CD14-positive monocyte (primary cell): ENCODE measurements around the gene PAPSS2. TPM values are rescaled to one million over a fixed set of nuclear protein-coding genes. Genes with fewer than 3 reads are reported as not detected.
"Not testable (repeated sequence)": the region's sequence is repeated elsewhere in the genome, so short reads cannot be mapped to it uniquely, and the experiment has no call there.

Experiments used
- DNase-seq, 3 donors: peaks; one replicate each; pipeline ENCODE4 v3.0.0-alpha.2; 2011 to 2022
- H2AFZ ChIP-seq: 2 replicates; pipeline ENCODE4 v1.6.0; 2012; ENCODE audit warnings: mild to moderate bottlenecking, low read depth, low read length, inconsistent platforms; ENCODE audit not compliant: insufficient read depth, poor library complexity, severe bottlenecking
- H3K27ac ChIP-seq, 2 donors: 1 replicate in 1 of 2; 2 replicates in 1 of 2; pipeline ENCODE4 v1.5.1; 2012 to 2013; ENCODE audit warnings: low read length in 2 of 2, control low read depth in 1 of 2, inconsistent platforms in 1 of 2, low read depth in 1 of 2, mild to moderate bottlenecking in 1 of 2
- H3K27me3 ChIP-seq, 2 donors: one replicate each; pipeline versions ENCODE4 v1.6.0 to v1.6.1; 2011 to 2013; ENCODE audit warnings: low read length in 2 of 2; ENCODE audit not compliant: control insufficient read depth in 2 of 2, insufficient read depth in 2 of 2
- H3K36me3 ChIP-seq, 2 donors: replicated peaks in 1 of 2; 1 replicate in 1 of 2; 2 replicates in 1 of 2; pipeline versions ENCODE4 v1.5.1 to v1.6.1; 2012 to 2013; ENCODE audit warnings: low read length in 2 of 2, control low read depth in 1 of 2, inconsistent platforms in 1 of 2, mild to moderate bottlenecking in 1 of 2; ENCODE audit not compliant: insufficient read depth in 2 of 2, control insufficient read depth in 1 of 2
- H3K4me1 ChIP-seq, 2 donors: 1 replicate in 1 of 2; 2 replicates in 1 of 2; pipeline versions ENCODE4 v1.5.1 to v1.6.1; 2012 to 2013; ENCODE audit warnings: low read length in 2 of 2, control low read depth in 1 of 2, inconsistent platforms in 1 of 2, mild to moderate bottlenecking in 1 of 2, moderate library complexity in 1 of 2; ENCODE audit not compliant: insufficient read depth in 2 of 2, control insufficient read depth in 1 of 2
- H3K4me2 ChIP-seq: replicated peaks from 2 replicates; pipeline ENCODE3; 2012; ENCODE audit warnings: low read length, moderate library complexity, mild to moderate bottlenecking; ENCODE audit not compliant: poor library complexity, severe bottlenecking; ENCODE audit errors: extremely low read depth
- H3K4me3 ChIP-seq, 3 experiments: fragments of 200-600 bp in 1 of 3; sonication (generic) in 1 of 3; replicated peaks in 1 of 3; 1 replicate in 2 of 3; 2 replicates in 1 of 3; pipeline ENCODE4 v1.5.1; 2011 to 2013; ENCODE audit warnings: low read length in 3 of 3, mild to moderate bottlenecking in 3 of 3, control low read depth in 2 of 3, low read depth in 2 of 3, inconsistent platforms in 1 of 3, moderate library complexity in 1 of 3
- H3K79me2 ChIP-seq: 2 replicates; pipeline ENCODE4 v1.6.0; 2012; ENCODE audit warnings: mild to moderate bottlenecking, control low read depth, inconsistent platforms, low read length, moderate library complexity; ENCODE audit not compliant: insufficient read depth
- H3K9ac ChIP-seq: 2 replicates; pipeline ENCODE4 v1.6.0; 2017; ENCODE audit warnings: low read length, mild to moderate bottlenecking; ENCODE audit not compliant: insufficient read depth, poor library complexity, severe bottlenecking
- H3K9me3 ChIP-seq, 2 donors: replicated peaks in 1 of 2; 1 replicate in 1 of 2; 2 replicates in 1 of 2; pipeline versions ENCODE4 v1.5.1 to v1.6.1; 2012 to 2013; ENCODE audit warnings: low read length in 2 of 2, control low read depth in 1 of 2; ENCODE audit not compliant: control insufficient read depth in 1 of 2, insufficient read depth in 1 of 2
- H4K20me1 ChIP-seq: 2 replicates; pipeline ENCODE4 v1.6.0; 2012; ENCODE audit warnings: mild to moderate bottlenecking, low read length, control low read depth, moderate library complexity; ENCODE audit not compliant: insufficient read depth
- H3K27ac Mint-ChIP-seq, 7 donors: one replicate each; pipeline ENCODE4 v1.8.0; 2020; ENCODE audit warnings: mild to moderate bottlenecking in 7 of 7, mixed read lengths in 7 of 7, moderate library complexity in 6 of 7, inconsistent platforms in 2 of 7
- H3K27me3 Mint-ChIP-seq, 3 donors: one replicate each; pipeline ENCODE4 v1.8.0; 2021 to 2022; ENCODE audit warnings: low read depth in 3 of 3, mild to moderate bottlenecking in 3 of 3, mixed read lengths in 3 of 3, moderate library complexity in 3 of 3, inconsistent platforms in 1 of 3
- H3K36me3 Mint-ChIP-seq, 2 donors: one replicate each; pipeline ENCODE4 v1.8.0; 2020; ENCODE audit warnings: mixed read lengths in 2 of 2, inconsistent platforms in 1 of 2, mild to moderate bottlenecking in 1 of 2
- H3K4me1 Mint-ChIP-seq: one replicate; pipeline ENCODE4 v1.8.0; 2020; ENCODE audit warnings: mild to moderate bottlenecking, mixed read lengths
- H3K4me3 Mint-ChIP-seq, 2 donors: one replicate each; pipeline ENCODE4 v1.8.0; 2020; ENCODE audit warnings: mild to moderate bottlenecking in 2 of 2, mixed read lengths in 2 of 2, moderate library complexity in 1 of 2
- H3K9me3 Mint-ChIP-seq, 7 donors: one replicate each; pipeline ENCODE4 v1.8.0; 2020 to 2022; ENCODE audit warnings: mixed read lengths in 7 of 7, mild to moderate bottlenecking in 6 of 7, moderate library complexity in 6 of 7, inconsistent platforms in 2 of 7
- WGBS: methylation state at CpG from one replicate; pipeline ENCODE4 v1.1.5; 2013; ENCODE audit warnings: missing lambda C conversion rate; ENCODE audit not compliant: insufficient coverage; 5-methylcytosine and 5-hydroxymethylcytosine counted together
- intact Hi-C, 2 donors: fragments of 100-400 bp; cut with micrococcal nuclease; formaldehyde crosslinking; loops; one replicate each; pipeline versions ENCODE4 v1.15.0 to v1.15.1; 2023
- polyA plus RNA-seq, 3 donors: library from polyadenylated mRNA; depleted of rRNA in 1 of 3; unstranded in 2 of 3; stranded (reverse) in 1 of 3; fragments of 300-500 nt in 2 of 3; fragments of >200 nt in 1 of 3; fragmentation: Illumina TruSeq in 2 of 3; gene quantifications; 1 replicate in 2 of 3; 2 replicates in 1 of 3; pipeline ENCODE4 v1.2.3, GENCODE V29; 2012 to 2021
- TF ChIP-seq, protein P1 (sequence below): fragments of 200-600 bp; IDR thresholded peaks from one replicate; pipeline ENCODE4 v1.8.0; 2022; ENCODE audit warnings: antibody characterized with exemption, mild to moderate bottlenecking

Gene PAPSS2
- polyA plus RNA-seq, 3 donors = 3.5 to 6.5 (median 6.2) TPM

GRCh38 chr10:87642988-87643387 is 16.7 kb upstream of the PAPSS2 start:
- no peak overlapping the region for H2AFZ ChIP-seq
- intact Hi-C loops = no loop called here
- no peak overlapping the region for H3K27ac ChIP-seq
- no peaks in the 10 kb centered on the region for H3K79me2 ChIP-seq
- peaks cover 0 to 1% of the 10 kb centered on the region in 2 donors for H3K36me3 Mint-ChIP-seq
- H3K9ac ChIP-seq = no peak overlapping the region
- no peaks in the 10 kb centered on the region for H3K4me1 Mint-ChIP-seq
- TF ChIP-seq, protein P1, sequence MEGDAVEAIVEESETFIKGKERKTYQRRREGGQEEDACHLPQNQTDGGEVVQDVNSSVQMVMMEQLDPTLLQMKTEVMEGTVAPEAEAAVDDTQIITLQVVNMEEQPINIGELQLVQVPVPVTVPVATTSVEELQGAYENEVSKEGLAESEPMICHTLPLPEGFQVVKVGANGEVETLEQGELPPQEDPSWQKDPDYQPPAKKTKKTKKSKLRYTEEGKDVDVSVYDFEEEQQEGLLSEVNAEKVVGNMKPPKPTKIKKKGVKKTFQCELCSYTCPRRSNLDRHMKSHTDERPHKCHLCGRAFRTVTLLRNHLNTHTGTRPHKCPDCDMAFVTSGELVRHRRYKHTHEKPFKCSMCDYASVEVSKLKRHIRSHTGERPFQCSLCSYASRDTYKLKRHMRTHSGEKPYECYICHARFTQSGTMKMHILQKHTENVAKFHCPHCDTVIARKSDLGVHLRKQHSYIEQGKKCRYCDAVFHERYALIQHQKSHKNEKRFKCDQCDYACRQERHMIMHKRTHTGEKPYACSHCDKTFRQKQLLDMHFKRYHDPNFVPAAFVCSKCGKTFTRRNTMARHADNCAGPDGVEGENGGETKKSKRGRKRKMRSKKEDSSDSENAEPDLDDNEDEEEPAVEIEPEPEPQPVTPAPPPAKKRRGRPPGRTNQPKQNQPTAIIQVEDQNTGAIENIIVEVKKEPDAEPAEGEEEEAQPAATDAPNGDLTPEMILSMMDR = no peak
- H3K4me3 ChIP-seq = no peak overlapping the region
- H3K36me3 ChIP-seq = no peaks in the 10 kb centered on the region
- no peak for DNase-seq
- no peak overlapping the region for H3K27ac Mint-ChIP-seq
- H3K4me1 ChIP-seq = no peaks in the 10 kb centered on the region
- no peaks in the 10 kb centered on the region for H3K9me3 ChIP-seq
- no peaks in the 10 kb centered on the region for H3K27me3 ChIP-seq
- peaks cover 0 to 1% (median 0%) of the 10 kb centered on the region in 3 donors for H3K27me3 Mint-ChIP-seq
- no peak overlapping the region for H3K4me2 ChIP-seq
- H3K4me3 Mint-ChIP-seq = no peak overlapping the region
- no peaks in the 10 kb centered on the region for H4K20me1 ChIP-seq
- peaks cover 0 to 3% (median 0%) of the 10 kb centered on the region in 7 donors for H3K9me3 Mint-ChIP-seq

DNA sequence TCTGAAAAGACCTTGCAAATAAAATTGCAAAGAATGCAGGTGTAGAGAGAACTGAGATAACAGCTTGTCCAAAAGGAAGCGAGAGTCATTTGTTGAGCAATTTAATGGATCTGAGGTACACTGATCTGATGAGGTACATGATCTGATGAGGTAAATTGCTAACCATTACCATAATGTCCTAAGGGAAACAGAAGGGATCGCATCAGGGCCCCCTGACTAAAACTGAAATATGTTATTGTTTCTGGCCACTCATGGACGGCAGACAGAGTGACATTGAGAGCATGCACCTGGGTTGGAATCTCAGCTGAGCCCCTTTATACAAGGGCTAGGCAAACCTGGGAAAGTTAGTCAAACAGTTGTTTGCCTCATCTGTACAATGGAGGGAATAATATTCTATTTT is 15.8 kb upstream of the PAPSS2 start:
- Mint-ChIP-seq H3K9me3 (peaks cover 0 to 3% (median 0%) of the 10 kb centered on the region in 7 donors), H3K27me3 (peaks cover 0 to 1% (median 0%) of the 10 kb centered on the region in 3 donors), H3K36me3 (peaks cover 0 to 1% of the 10 kb centered on the region in 2 donors), H3K27ac (no peak overlapping the region), H3K4me3 (no peak overlapping the region), H3K4me1 (no peaks in the 10 kb centered on the region)
- no peaks in the 10 kb centered on the region for H4K20me1 ChIP-seq
- H3K4me2 ChIP-seq = no peak overlapping the region
- H3K36me3 ChIP-seq = no peaks in the 10 kb centered on the region
- H3K4me3 ChIP-seq = no peak overlapping the region
- intact Hi-C loops = no loop called here
- H3K27ac ChIP-seq = no peak overlapping the region
- H3K9me3 ChIP-seq = no peaks in the 10 kb centered on the region
- no peak for DNase-seq
- no peak overlapping the region for H2AFZ ChIP-seq
- H3K27me3 ChIP-seq = no peaks in the 10 kb centered on the region
- TF ChIP-seq, protein P1 = no peak
- WGBS = 86% methylated on average over 1 of the region's 3 CpGs
- no peaks in the 10 kb centered on the region for H3K79me2 ChIP-seq
- H3K9ac ChIP-seq = no peak overlapping the region
- no peaks in the 10 kb centered on the region for H3K4me1 ChIP-seq

- H3K27ac ChIP-seq, H3K9ac ChIP-seq, H3K4me2 ChIP-seq, H4K20me1 ChIP-seq, H3K9me3 Mint-ChIP-seq, H3K27me3 Mint-ChIP-seq, H3K4me1 ChIP-seq, DNase-seq, H3K4me1 Mint-ChIP-seq, H3K4me3 ChIP-seq, H2AFZ ChIP-seq, H3K79me2 ChIP-seq, intact Hi-C loops, H3K36me3 Mint-ChIP-seq, H3K4me3 Mint-ChIP-seq, H3K27me3 ChIP-seq, H3K27ac Mint-ChIP-seq, H3K9me3 ChIP-seq, H3K36me3 ChIP-seq: not testable (repeated sequence)
- no CpG with 5 or more reads among the region's 3 CpGs for WGBS
Observed at GRCh38 chr10:87644500-87644899, 15.2 kb upstream of the PAPSS2 start.
